ENCODE results near the gene SLC17A3.

DNA sequence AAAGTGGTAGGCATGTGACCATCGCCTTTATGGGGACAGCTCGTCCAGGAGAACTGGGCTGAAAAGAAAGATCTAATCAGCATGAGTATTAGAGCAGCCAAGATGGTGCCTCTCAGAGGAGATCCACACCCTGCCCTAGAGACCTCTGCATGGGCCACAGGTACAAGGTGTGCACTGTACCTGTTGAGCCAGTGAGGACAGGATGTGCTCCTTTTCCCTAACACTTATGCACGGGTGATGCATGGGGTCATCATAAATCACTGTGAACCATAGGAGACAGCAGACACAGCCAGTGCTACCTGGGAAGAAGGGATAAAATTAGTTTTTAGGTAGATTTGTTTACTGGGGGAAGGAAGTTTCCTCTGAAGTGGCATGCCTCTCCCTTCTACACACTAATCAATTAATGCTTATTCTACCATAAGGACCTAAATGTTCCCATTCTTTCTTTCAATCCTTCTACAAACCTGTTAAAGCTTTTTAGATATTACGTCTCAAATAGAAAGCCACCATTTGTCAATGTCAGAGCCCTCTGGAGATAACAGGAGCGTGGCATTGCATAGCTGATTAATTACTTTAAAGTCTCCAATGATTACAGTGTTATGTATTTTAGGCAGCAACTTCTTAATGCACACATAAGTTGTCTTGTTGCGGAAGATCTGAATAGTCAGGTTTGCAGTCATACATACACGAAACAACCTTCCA lies 42.9 kb upstream of the SLC17A3 start:
- TF ChIP-seq CTCF (conservative IDR thresholded peaks at IDR 0.05; ENCODE audit: low read depth in 2 of 2), result no peak
- TF ChIP-seq EZH2phosphoT487 (IDR thresholded peaks at IDR 0.05; ENCODE audit: unreplicated experiment), result no peak
- TF ChIP-seq EZH2 (IDR thresholded peaks at IDR 0.05; ENCODE audit: low read depth, unreplicated experiment), result no peak
- no peak for TF ChIP-seq CREB1 (CRISPR knock-in tag; IDR thresholded peaks at IDR 0.05; ENCODE audit: low read depth)
- no peak for TF ChIP-seq REST (IDR thresholded peaks at IDR 0.05; ENCODE audit: unreplicated experiment)
- no peak for TF ChIP-seq POLR2AphosphoS5 (IDR thresholded peaks at IDR 0.05; ENCODE audit: low read depth)
- TF ChIP-seq STAT1 (IDR thresholded peaks at IDR 0.05; ENCODE audit: unreplicated experiment), result no peak
- no peak for TF ChIP-seq JUNB (IDR thresholded peaks at IDR 0.05; ENCODE audit: unreplicated experiment)
- no peak for TF ChIP-seq ZNF331 (CRISPR knock-in tag; IDR thresholded peaks at IDR 0.05; ENCODE audit: low read depth)
- TF ChIP-seq, protein P1, sequence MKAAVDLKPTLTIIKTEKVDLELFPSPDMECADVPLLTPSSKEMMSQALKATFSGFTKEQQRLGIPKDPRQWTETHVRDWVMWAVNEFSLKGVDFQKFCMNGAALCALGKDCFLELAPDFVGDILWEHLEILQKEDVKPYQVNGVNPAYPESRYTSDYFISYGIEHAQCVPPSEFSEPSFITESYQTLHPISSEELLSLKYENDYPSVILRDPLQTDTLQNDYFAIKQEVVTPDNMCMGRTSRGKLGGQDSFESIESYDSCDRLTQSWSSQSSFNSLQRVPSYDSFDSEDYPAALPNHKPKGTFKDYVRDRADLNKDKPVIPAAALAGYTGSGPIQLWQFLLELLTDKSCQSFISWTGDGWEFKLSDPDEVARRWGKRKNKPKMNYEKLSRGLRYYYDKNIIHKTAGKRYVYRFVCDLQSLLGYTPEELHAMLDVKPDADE (IDR thresholded peaks at IDR 0.05), result no peak
